ENCODE measurements around the gene DNAJC5G.

The DNAJC5G gene, protein sequence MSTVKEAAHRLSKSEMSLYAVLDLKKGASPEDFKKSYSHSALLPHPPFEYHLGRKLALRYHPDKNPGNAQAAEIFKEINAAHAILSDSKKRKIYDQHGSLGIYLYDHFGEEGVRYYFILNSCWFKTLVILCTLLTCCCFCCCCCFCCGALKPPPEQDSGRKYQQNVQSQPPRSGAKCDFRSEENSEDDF

DNA sequence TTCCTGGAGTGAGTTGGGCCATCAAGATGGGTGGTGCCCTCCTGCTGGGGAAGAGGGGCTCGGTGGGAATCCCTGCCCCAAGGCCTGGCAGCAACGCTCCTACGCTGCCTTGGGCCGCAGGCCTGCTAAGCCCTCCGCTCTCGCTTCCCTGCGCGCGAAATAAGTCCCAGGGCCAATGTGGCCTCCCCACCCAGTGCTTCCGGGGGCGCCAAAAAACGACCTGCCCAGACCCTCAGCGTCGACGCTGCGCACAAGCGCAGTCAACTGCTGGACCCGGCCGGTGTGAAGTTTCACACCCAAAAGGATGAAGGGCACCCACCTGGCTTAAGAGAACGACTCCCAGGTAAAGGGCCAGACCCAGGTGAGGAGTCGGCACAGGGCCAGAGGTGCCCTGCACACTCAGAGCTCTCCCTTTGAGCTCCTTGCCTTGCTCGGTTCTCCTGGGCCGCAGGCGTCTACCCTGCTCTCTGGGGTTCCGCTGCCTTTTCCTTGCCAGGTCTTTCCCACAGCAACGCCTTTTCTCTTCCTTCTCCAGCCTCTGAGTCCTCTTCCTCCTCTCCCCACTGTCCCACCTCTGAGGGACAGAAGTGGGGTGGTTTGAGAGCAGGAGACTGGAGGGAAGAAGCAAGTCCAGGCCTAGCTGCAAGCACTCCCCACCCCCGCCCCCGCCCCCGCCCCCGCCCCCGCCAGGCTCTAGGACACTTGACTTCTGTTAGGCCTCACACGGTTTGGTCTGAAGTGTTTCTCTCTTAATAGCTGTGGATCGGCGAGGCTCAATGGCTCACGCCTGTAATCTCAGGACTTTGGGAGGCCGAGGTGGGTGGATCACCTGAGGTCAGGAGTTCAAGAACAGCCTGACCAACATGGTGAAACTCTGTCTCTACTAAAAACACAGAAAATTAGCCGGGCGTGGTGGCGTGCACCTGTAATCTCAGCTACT lies at the start of gene DNAJC5G:
DNAJC5G (plus strand) TSS at position 223 of the 940 bp plus-strand sequence. CDS start 1,296 bp downstream, outside the sequence.
- ChIA-PET CTCF (interaction anchor here (1.8 kb wide), 1 partner anchor 11 kb away, joined by 6 read pairs; no protein-coding TSS in a partner anchor), POLR2A (no interaction called here)
- DNase-seq (ENCODE audit: extremely low spot score), result no peak
- TF ChIP-seq SP1 (IDR thresholded peaks at IDR 0.05), result no peak

DNA sequence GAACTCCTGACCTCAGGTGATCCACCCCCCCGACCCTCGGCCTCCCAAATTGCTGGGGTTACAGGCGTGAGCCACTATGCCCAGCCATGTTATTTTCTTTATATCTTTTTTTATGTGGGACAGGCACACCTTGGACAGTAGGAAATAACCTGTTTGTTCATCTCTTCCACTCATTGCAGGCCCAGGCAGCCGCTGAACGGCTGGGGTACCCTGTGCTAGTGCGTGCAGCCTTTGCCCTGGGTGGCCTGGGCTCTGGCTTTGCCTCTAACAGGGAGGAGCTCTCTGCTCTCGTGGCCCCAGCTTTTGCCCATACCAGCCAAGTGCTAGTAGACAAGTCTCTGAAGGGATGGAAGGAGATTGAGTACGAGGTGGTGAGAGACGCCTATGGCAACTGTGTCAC lies 49.7 kb upstream of the DNAJC5G start:
- CTCF ChIA-PET, result no interaction called here

DNA sequence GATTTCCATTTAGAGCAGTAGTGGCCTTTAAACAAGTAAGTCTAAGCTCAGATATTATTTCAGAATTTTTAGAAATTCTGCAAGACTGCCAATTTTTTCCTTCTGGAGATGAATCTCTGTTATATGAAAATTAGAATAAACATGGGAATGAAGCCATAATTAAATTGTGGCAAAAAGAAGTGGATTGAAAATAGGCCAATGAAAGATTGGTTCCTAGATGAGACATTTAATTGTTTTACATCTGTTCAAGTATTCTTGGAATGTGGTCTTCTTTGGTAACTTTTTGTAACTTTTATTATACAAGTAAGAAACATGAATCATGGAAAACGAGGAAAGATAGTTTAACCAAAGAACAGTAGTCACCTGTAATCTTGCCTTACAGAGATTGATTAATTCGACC lies 47.7 kb upstream of the DNAJC5G start:
- ChIA-PET CTCF (no interaction called here), POLR2A (no interaction called here)
- no peak for TF ChIP-seq LEF1 (IDR thresholded peaks at IDR 0.05; ENCODE audit: borderline replicate concordance)
- no peak for TF ChIP-seq L3MBTL2 (conservative IDR thresholded peaks at IDR 0.05)
- TF ChIP-seq CTBP1 (IDR thresholded peaks at IDR 0.05; ENCODE audit: borderline replicate concordance), result no peak
- no peak for TF ChIP-seq ELF4 (IDR thresholded peaks at IDR 0.05)
- no peak for TF ChIP-seq SP1 (IDR thresholded peaks at IDR 0.05)
- no peak for TF ChIP-seq FOXA1 (IDR thresholded peaks at IDR 0.05)
- no peak for TF ChIP-seq TARDBP (IDR thresholded peaks at IDR 0.05)
- no peak for TF ChIP-seq ARNT (IDR thresholded peaks at IDR 0.05)
- no peak for TF ChIP-seq NFRKB (IDR thresholded peaks at IDR 0.05)
- no peak for TF ChIP-seq ZNF384 (IDR thresholded peaks at IDR 0.05)
- no peak for TF ChIP-seq FOXM1 (IDR thresholded peaks at IDR 0.05; ENCODE audit: borderline replicate concordance)
- no peak for TF ChIP-seq SUZ12 (IDR thresholded peaks at IDR 0.05)
- TF ChIP-seq BHLHE40 (IDR thresholded peaks at IDR 0.05; ENCODE audit: borderline replicate concordance), result no peak
- TF ChIP-seq, protein P1, sequence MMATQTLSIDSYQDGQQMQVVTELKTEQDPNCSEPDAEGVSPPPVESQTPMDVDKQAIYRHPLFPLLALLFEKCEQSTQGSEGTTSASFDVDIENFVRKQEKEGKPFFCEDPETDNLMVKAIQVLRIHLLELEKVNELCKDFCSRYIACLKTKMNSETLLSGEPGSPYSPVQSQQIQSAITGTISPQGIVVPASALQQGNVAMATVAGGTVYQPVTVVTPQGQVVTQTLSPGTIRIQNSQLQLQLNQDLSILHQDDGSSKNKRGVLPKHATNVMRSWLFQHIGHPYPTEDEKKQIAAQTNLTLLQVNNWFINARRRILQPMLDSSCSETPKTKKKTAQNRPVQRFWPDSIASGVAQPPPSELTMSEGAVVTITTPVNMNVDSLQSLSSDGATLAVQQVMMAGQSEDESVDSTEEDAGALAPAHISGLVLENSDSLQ (IDR thresholded peaks at IDR 0.05), result no peak
- no peak for TF ChIP-seq HDGF (IDR thresholded peaks at IDR 0.05; ENCODE audit: borderline replicate concordance)
- no peak for TF ChIP-seq FOXK2 (IDR thresholded peaks at IDR 0.05)
- DNase-seq (ENCODE audit: extremely low spot score), result no peak

More for the DNA sequence above, 49.7 kb upstream of the DNAJC5G start:
- no peak for TF ChIP-seq L3MBTL2 (conservative IDR thresholded peaks at IDR 0.05)
- TF ChIP-seq ELF4 (IDR thresholded peaks at IDR 0.05), result no peak
- TF ChIP-seq ARNT (IDR thresholded peaks at IDR 0.05), result no peak
- TF ChIP-seq FOXK2 (IDR thresholded peaks at IDR 0.05), result no peak
- TF ChIP-seq LEF1 (IDR thresholded peaks at IDR 0.05; ENCODE audit: borderline replicate concordance), result no peak
- no peak for TF ChIP-seq FOXM1 (IDR thresholded peaks at IDR 0.05; ENCODE audit: borderline replicate concordance)
- TF ChIP-seq ZNF384 (IDR thresholded peaks at IDR 0.05), result no peak
- no peak for TF ChIP-seq CTBP1 (IDR thresholded peaks at IDR 0.05; ENCODE audit: borderline replicate concordance)
- TF ChIP-seq BHLHE40 (IDR thresholded peaks at IDR 0.05; ENCODE audit: borderline replicate concordance), result no peak
- TF ChIP-seq HDGF (IDR thresholded peaks at IDR 0.05; ENCODE audit: borderline replicate concordance), result no peak
- no peak for TF ChIP-seq SP1 (IDR thresholded peaks at IDR 0.05)
- TF ChIP-seq FOXA1 (IDR thresholded peaks at IDR 0.05), result no peak
- POLR2A ChIA-PET, result interaction anchor here (0.6 to 1.3 kb wide), 4 partner anchors 16 to 97 kb away, joined by 3 read pairs; no protein-coding TSS in a partner anchor
- DNase-seq (ENCODE audit: extremely low spot score), result no peak

DNA sequence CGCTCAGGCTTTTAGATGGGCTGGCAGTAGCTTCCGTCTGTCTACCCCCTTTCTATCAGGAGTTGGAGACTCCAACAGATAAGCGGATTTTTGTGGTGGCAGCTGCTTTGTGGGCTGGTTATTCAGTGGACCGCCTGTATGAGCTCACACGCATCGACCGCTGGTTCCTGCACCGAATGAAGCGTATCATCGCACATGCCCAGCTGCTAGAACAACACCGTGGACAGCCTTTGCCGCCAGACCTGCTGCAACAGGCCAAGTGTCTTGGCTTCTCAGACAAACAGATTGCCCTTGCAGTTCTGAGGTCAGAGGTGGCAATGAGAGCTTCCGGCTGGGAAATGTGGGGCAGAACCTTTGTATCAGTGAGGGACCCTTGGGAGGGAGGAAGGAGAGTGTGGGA lies 43.3 kb upstream of the DNAJC5G start:
- DNase-seq (ENCODE audit: extremely low spot score), result no peak
- ChIA-PET CTCF (interaction anchor here (0.6 to 1.4 kb wide), 2 partner anchors 10 to 57 kb away, joined by 3 read pairs; no protein-coding TSS in a partner anchor), POLR2A (interaction anchor here (0.6 to 1.9 kb wide), 4 partner anchors 9 to 283 kb away, joined by 3 to 5 read pairs (median 4); partner anchors contain the start of gene CAD)
- TF ChIP-seq FOXA1 (IDR thresholded peaks at IDR 0.05), result no peak
- no peak for TF ChIP-seq SUZ12 (IDR thresholded peaks at IDR 0.05)
- TF ChIP-seq FOXM1 (IDR thresholded peaks at IDR 0.05; ENCODE audit: borderline replicate concordance), result no peak
- TF ChIP-seq LEF1 (IDR thresholded peaks at IDR 0.05; ENCODE audit: borderline replicate concordance), result no peak
- TF ChIP-seq CTBP1 (IDR thresholded peaks at IDR 0.05; ENCODE audit: borderline replicate concordance), result no peak
- TF ChIP-seq ELF4 (IDR thresholded peaks at IDR 0.05), result no peak

DNA sequence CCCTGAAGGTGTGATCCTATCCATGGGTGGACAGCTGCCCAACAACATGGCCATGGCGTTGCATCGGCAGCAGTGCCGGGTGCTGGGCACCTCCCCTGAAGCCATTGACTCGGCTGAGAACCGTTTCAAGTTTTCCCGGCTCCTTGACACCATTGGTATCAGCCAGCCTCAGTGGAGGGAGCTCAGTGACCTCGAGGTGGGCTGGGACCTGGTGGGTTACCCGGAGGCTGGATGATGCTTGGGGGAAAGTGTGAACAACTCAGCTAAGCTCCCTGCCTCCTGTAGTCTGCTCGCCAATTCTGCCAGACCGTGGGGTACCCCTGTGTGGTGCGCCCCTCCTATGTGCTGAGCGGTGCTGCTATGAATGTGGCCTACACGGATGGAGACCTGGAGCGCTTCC lies 41.9 kb upstream of the DNAJC5G start:
- TF ChIP-seq FOXM1 (IDR thresholded peaks at IDR 0.05; ENCODE audit: borderline replicate concordance) (no peak), SP1 (IDR thresholded peaks at IDR 0.05) (no peak), FOXK2 (IDR thresholded peaks at IDR 0.05) (no peak), ELF4 (IDR thresholded peaks at IDR 0.05) (no peak), SUZ12 (IDR thresholded peaks at IDR 0.05) (no peak), LEF1 (IDR thresholded peaks at IDR 0.05; ENCODE audit: borderline replicate concordance) (no peak), ARNT (IDR thresholded peaks at IDR 0.05) (no peak), CTBP1 (IDR thresholded peaks at IDR 0.05; ENCODE audit: borderline replicate concordance) (no peak), HDGF (IDR thresholded peaks at IDR 0.05; ENCODE audit: borderline replicate concordance) (no peak), TARDBP (IDR thresholded peaks at IDR 0.05) (no peak), FOXA1 (IDR thresholded peaks at IDR 0.05) (no peak), ZNF384 (IDR thresholded peaks at IDR 0.05) (no peak), NFRKB (IDR thresholded peaks at IDR 0.05) (no peak), L3MBTL2 (conservative IDR thresholded peaks at IDR 0.05) (no peak), BHLHE40 (IDR thresholded peaks at IDR 0.05; ENCODE audit: borderline replicate concordance) (no peak)
- TF ChIP-seq, protein P1 (IDR thresholded peaks at IDR 0.05), result no peak
- ChIA-PET CTCF (interaction anchor here (0.6 kb wide), 1 partner anchor 134 kb away, joined by 5 read pairs; no protein-coding TSS in a partner anchor), POLR2A (interaction anchor here (0.6 to 1.6 kb wide), 2 partner anchors 16 to 21 kb away, joined by 3 to 4 read pairs; partner anchors contain the start of genes ATRAID and SLC5A6)
- DNase-seq (ENCODE audit: extremely low spot score), result no peak

DNA sequence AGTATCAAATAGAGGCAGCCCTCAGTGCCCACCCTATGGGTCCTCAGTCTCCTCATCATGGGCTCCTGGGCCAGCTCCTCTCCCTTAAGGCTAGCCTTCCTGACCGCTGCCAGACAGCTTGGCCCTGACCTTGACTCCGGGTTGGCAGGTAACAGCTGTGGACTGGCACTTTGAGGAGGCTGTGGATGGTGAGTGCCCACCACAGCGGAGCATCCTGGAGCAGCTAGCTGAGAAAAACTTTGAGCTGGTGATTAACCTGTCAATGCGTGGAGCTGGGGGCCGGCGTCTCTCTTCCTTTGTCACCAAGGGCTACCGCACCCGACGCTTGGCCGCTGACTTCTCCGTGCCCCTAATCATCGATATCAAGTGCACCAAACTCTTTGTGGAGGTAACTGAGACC lies 39.1 kb upstream of the DNAJC5G start:
- DNase-seq (ENCODE audit: extremely low spot score), result no peak
- ChIA-PET CTCF (no interaction called here), POLR2A (interaction anchor here (0.8 kb wide), 1 partner anchor 19 kb away, joined by 4 read pairs; the partner anchor contains the start of gene CAD)
- TF ChIP-seq FOXA1 (IDR thresholded peaks at IDR 0.05), result no peak
- no peak for TF ChIP-seq TARDBP (IDR thresholded peaks at IDR 0.05)
- TF ChIP-seq LEF1 (IDR thresholded peaks at IDR 0.05; ENCODE audit: borderline replicate concordance), result no peak
